PC-9 (cell line): Measurements from ENCODE around the gene AIF1L.

Source experiments
- CTCF ChIP-seq: fragments of 200-600 bp; sonication (generic); conservative IDR thresholded peaks from 2 replicates; pipeline ENCODE4 v1.6.1; 2017; ENCODE audit warnings: mixed run types, antibody characterized with exemption, mild to moderate bottlenecking, moderate library complexity
- EZH2 ChIP-seq: fragments of 200-600 bp; sonication (generic); IDR thresholded peaks from 2 replicates; pipeline ENCODE4 v1.8.0; 2017; ENCODE audit warnings: antibody characterized with exemption, low read depth

- TF ChIP-seq CTCF: no peak
- TF ChIP-seq EZH2: no peak
These were observed 70.9 kb downstream of the AIF1L start for GRCh38 chr9:131167146-131167692.
